ENCODE data around the gene COG6.

Gene COG6

GRCh38 chr13:39770221-39771090 is 115.0 kb downstream of the COG6 start:
- DNase-seq = no peak

- no peak for DNase-seq
Observed at GRCh38 chr13:39773833-39774232, 118.4 kb downstream of the COG6 start.

- no peak for DNase-seq
Observed at GRCh38 chr13:39776439-39776838, 121.0 kb downstream of the COG6 start.

GRCh38 chr13:39777021-39777420 is 121.6 kb downstream of the COG6 start:
- DNase-seq = no peak

GRCh38 chr13:39777527-39778061 is 122.1 kb downstream of the COG6 start:
- no peak for DNase-seq

- peak; percentile 37 for DNase-seq
Observed at GRCh38 chr13:39779337-39780265, 124.1 kb downstream of the COG6 start.

- DNase-seq = no peak
Observed at GRCh38 chr13:39780711-39781110, 125.2 kb downstream of the COG6 start.

GRCh38 chr13:39781381-39781780 is 125.9 kb downstream of the COG6 start:
- DNase-seq = no peak

- no peak for DNase-seq
Observed at GRCh38 chr13:39783051-39783450, 127.6 kb downstream of the COG6 start.

GRCh38 chr13:39784347-39784746 is 128.9 kb downstream of the COG6 start:
- DNase-seq = no peak

- no peak for DNase-seq
Observed at GRCh38 chr13:39786091-39786490, 130.6 kb downstream of the COG6 start.

GRCh38 chr13:39787086-39787487 is 131.6 kb downstream of the COG6 start:
- no peak for DNase-seq

GRCh38 chr13:39788102-39788501 is 132.6 kb downstream of the COG6 start:
- no peak for DNase-seq

- no peak for DNase-seq
Observed at GRCh38 chr13:39789451-39789850, 134.0 kb downstream of the COG6 start.
